Stimulated activated CD8-positive, alpha-beta memory T cell treated with anti-CD3 and anti-CD28 coated beads, Interleukin-12 subunit alpha, Interleukin-12 subunit beta, amount 100 ng/mL, for 4 hours (primary cell): ENCODE measurements around the gene IL4R.
"Not testable (repeated sequence)": the region's sequence is repeated elsewhere in the genome, so short reads cannot be mapped to it uniquely, and the experiment has no call there.

Source experiments
- DNase-seq: peaks from one replicate; pipeline ENCODE4 v3.0.0-alpha.2; 2020; ENCODE audit warnings: low read depth

Gene IL4R

GRCh38 chr16:27288313-27288712 is 25.5 kb upstream of the IL4R start:
- DNase-seq, result not testable (repeated sequence)

- no peak for DNase-seq
Measured at GRCh38 chr16:27289669-27290068, 24.1 kb upstream of the IL4R start.

GRCh38 chr16:27290562-27290961 is 23.2 kb upstream of the IL4R start:
- DNase-seq, result no peak

- no peak for DNase-seq
Measured at GRCh38 chr16:27291106-27291505, 22.7 kb upstream of the IL4R start.

- DNase-seq, result no peak
Measured at GRCh38 chr16:27291722-27292240, 22.0 kb upstream of the IL4R start.

GRCh38 chr16:27293343-27293742 is 20.4 kb upstream of the IL4R start:
- no peak for DNase-seq

- no peak for DNase-seq
Measured at GRCh38 chr16:27298132-27298531, 15.6 kb upstream of the IL4R start.

GRCh38 chr16:27301236-27301861 is 12.4 kb upstream of the IL4R start:
- no peak for DNase-seq

- DNase-seq, result no peak
Measured at GRCh38 chr16:27302126-27302525, 11.6 kb upstream of the IL4R start.

GRCh38 chr16:27303256-27304100 is 10.3 kb upstream of the IL4R start:
- no peak for DNase-seq

- DNase-seq, result no peak
Measured at GRCh38 chr16:27304102-27304501, 9.7 kb upstream of the IL4R start.

GRCh38 chr16:27304881-27305745 is 8.7 kb upstream of the IL4R start:
- DNase-seq, result no peak

- no peak for DNase-seq
Measured at GRCh38 chr16:27305839-27306442, 7.8 kb upstream of the IL4R start.

GRCh38 chr16:27308792-27309191 is 5.0 kb upstream of the IL4R start:
- DNase-seq, result no peak

- DNase-seq, result no peak
Measured at GRCh38 chr16:27310576-27311447, 3.0 kb upstream of the IL4R start.

- DNase-seq, result no peak
Measured at GRCh38 chr16:27311448-27311830, 2.3 kb upstream of the IL4R start.

- DNase-seq, result no peak
Measured at GRCh38 chr16:27311897-27312303, 1.9 kb upstream of the IL4R start.

GRCh38 chr16:27312580-27313421 is 973 bp upstream of the IL4R start:
- no peak for DNase-seq

GRCh38 chr16:27314161-27314723 is 468 bp downstream of the IL4R start:
- DNase-seq, result no peak

- no peak for DNase-seq
Measured at GRCh38 chr16:27314986-27315332, 1.2 kb downstream of the IL4R start.
